GM12878 (cell line): ENCODE results near the gene ATXN1.

Source experiments
- BHLHE40 ChIP-seq, 2 experiments: fragments of 450-650 bp in 1 of 2; IDR thresholded peaks; 2 replicates each; pipeline ENCODE4 v1.6.1; 2011 to 2017; ENCODE audit warnings: low read depth in 2 of 2, borderline replicate concordance in 1 of 2, improper control_type of control experiment in 1 of 2, low read length in 1 of 2, mild to moderate bottlenecking in 1 of 2
- CTCF ChIP-seq, 3 experiments: IDR thresholded peaks in 2 of 3; conservative IDR thresholded peaks in 1 of 3; 2 replicates each; pipeline ENCODE4 v1.5.1; 2011; ENCODE audit warnings: low read depth in 3 of 3, low read length in 3 of 3, mild to moderate bottlenecking in 3 of 3, control low read depth in 2 of 3, moderate library complexity in 2 of 3, inconsistent platforms in 1 of 3, mixed read lengths in 1 of 3; ENCODE audit not compliant: control insufficient read depth in 2 of 3, insufficient read depth in 1 of 3; ENCODE audit errors: extremely low read depth in 1 of 3
- EZH2 ChIP-seq: IDR thresholded peaks from 2 replicates; pipeline ENCODE4 v1.6.1; 2012; ENCODE audit warnings: low read depth, mild to moderate bottlenecking, control low read depth, inconsistent platforms, low read length, borderline replicate concordance; ENCODE audit not compliant: control insufficient read depth
- MYC ChIP-seq: IDR thresholded peaks from 2 replicates; pipeline ENCODE4 v1.6.1; 2011; ENCODE audit warnings: mild to moderate bottlenecking, low read length, moderate library complexity, inconsistent platforms; ENCODE audit not compliant: insufficient read depth, insufficient replicate concordance, insufficient read length, severe bottlenecking
- ZBTB40 ChIP-seq: fragments of 450-650 bp; IDR thresholded peaks from 2 replicates; pipeline ENCODE4 v1.6.1; 2016; ENCODE audit warnings: mild to moderate bottlenecking, moderate library complexity, borderline replicate concordance

- TF ChIP-seq BHLHE40 (IDR thresholded peaks at IDR 0.05; ENCODE audit: borderline replicate concordance in 1 of 2, low read depth in 2 of 2, low read length in 1 of 2) (no peak), CTCF (IDR thresholded peaks at IDR 0.05 in 2 of 3, conservative IDR thresholded peaks at IDR 0.05 in 1 of 3; ENCODE audit: control insufficient read depth in 2 of 3, extremely low read depth in 1 of 3, insufficient read depth in 1 of 3, low read depth in 3 of 3, low read length in 3 of 3) (no peak), MYC (no peak), EZH2 (no peak), ZBTB40 (no peak)
Observed at GRCh38 chr6:16555550-16555949, 205.7 kb downstream of the ATXN1 start.
